Retina (tissue), 1 donor: ENCODE data around the gene UBR2.
"Not testable (repeated sequence)": the region's sequence is repeated elsewhere in the genome, so short reads cannot be mapped to it uniquely, and the experiment has no call there.

Experiments
- DNase-seq: peaks from one replicate; pipeline ENCODE4 v3.0.0-alpha.2; 2016

UBR2 gene

GRCh38 chr6:42693725-42694323, 130.0 kb downstream of the UBR2 start:
- DNase-seq, result no peak

- DNase-seq, result no peak
These were observed 130.8 kb downstream of the UBR2 start for GRCh38 chr6:42694586-42694985.

GRCh38 chr6:42696526-42697267, 132.9 kb downstream of the UBR2 start:
- DNase-seq, result no peak

- no peak for DNase-seq
These were observed 133.4 kb downstream of the UBR2 start for GRCh38 chr6:42697268-42697655.

GRCh38 chr6:42698217-42698616, 134.4 kb downstream of the UBR2 start:
- no peak for DNase-seq

GRCh38 chr6:42702200-42702599, 138.4 kb downstream of the UBR2 start:
- DNase-seq, result no peak

- DNase-seq, result not testable (repeated sequence)
These were observed 139.0 kb downstream of the UBR2 start for GRCh38 chr6:42702786-42703185.

- no peak for DNase-seq
These were observed 140.6 kb downstream of the UBR2 start for GRCh38 chr6:42704251-42704936.

GRCh38 chr6:42704937-42705374, 141.1 kb downstream of the UBR2 start:
- DNase-seq, result no peak

GRCh38 chr6:42707595-42707994, 143.8 kb downstream of the UBR2 start:
- DNase-seq, result no peak

- DNase-seq, result no peak
These were observed 144.3 kb downstream of the UBR2 start for GRCh38 chr6:42708096-42708495.

- no peak for DNase-seq
These were observed 146.0 kb downstream of the UBR2 start for GRCh38 chr6:42709871-42710270.

GRCh38 chr6:42710316-42710715, 146.5 kb downstream of the UBR2 start:
- DNase-seq, result peak; percentile 69

- no peak for DNase-seq
These were observed 148.1 kb downstream of the UBR2 start for GRCh38 chr6:42711930-42712329.

- DNase-seq, result no peak
These were observed 150.4 kb downstream of the UBR2 start for GRCh38 chr6:42714098-42714761.

GRCh38 chr6:42715871-42716270, 152.0 kb downstream of the UBR2 start:
- DNase-seq, result no peak

- no peak for DNase-seq
These were observed 156.9 kb downstream of the UBR2 start for GRCh38 chr6:42720739-42721138.

GRCh38 chr6:42722497-42722896, 158.7 kb downstream of the UBR2 start, which contains the start of gene PRPH2:
Gene PRPH2 (minus strand): TSS chr6:42722597. CDS start chr6:42722334, 263 bp downstream.
- DNase-seq, result no peak

- no peak for DNase-seq
These were observed 161.0 kb downstream of the UBR2 start for GRCh38 chr6:42724825-42725224.

- no peak for DNase-seq
These were observed 162.2 kb downstream of the UBR2 start for GRCh38 chr6:42726026-42726425.

GRCh38 chr6:42726485-42727086, 162.8 kb downstream of the UBR2 start:
- DNase-seq, result peak; percentile 90

- DNase-seq, result peak; percentile 90
These were observed 163.3 kb downstream of the UBR2 start for GRCh38 chr6:42727087-42727611.

- no peak for DNase-seq
These were observed 163.8 kb downstream of the UBR2 start for GRCh38 chr6:42727627-42728026.
